H1 (cell line): ENCODE data around the gene MYDGF. TPM values are rescaled to one million over a fixed set of nuclear protein-coding genes. Genes with fewer than 3 reads are reported as not detected.

Source experiments
- CTCF ChIA-PET: fragments of 300-600 bp; sonication (Branson Sonifier 250); formaldehyde crosslinking; loops from one replicate; lab custom pipeline; 2021; ENCODE audit not compliant: partially characterized antibody; lab: Charles Lee
- POLR2A ChIA-PET: fragments of 300-600 bp; sonication (Branson Sonifier 250); formaldehyde crosslinking; loops from one replicate; lab custom pipeline; 2021; ENCODE audit warnings: inconsistent platforms; ENCODE audit not compliant: partially characterized antibody; lab: Charles Lee
- DNase-seq, 2 experiments: peaks; one replicate each; pipeline versions ENCODE4 v3.0.0 to v3.0.0-alpha.2; 2010 to 2022; ENCODE audit warnings: low spot score in 2 of 2, low read depth in 1 of 2, mixed read lengths in 1 of 2
- FAIRE-seq: peaks from 2 replicates; lab custom pipeline; 2011; peaks lifted over from hg19 to GRCh38; lab: Jason Lieb, UNC
- H2AFZ ChIP-seq: 2 replicates; pipeline ENCODE4 v1.8.1; 2012; ENCODE audit warnings: low read length, inconsistent platforms
- H2AK5ac ChIP-seq: 2 replicates; pipeline ENCODE4 v1.6.1; 2013; ENCODE audit warnings: low read depth, low read length
- H2BK120ac ChIP-seq: replicated peaks from 2 replicates; pipeline ENCODE3; 2013; ENCODE audit warnings: low read depth, low read length, inconsistent platforms
- H2BK12ac ChIP-seq: 2 replicates; pipeline ENCODE4 v1.6.1; 2013; ENCODE audit warnings: low read depth, low read length
- H2BK15ac ChIP-seq: 2 replicates; pipeline ENCODE4 v1.6.1; 2013; ENCODE audit warnings: low read length
- H2BK20ac ChIP-seq: 2 replicates; pipeline ENCODE4 v1.6.1; 2013; ENCODE audit warnings: low read length
- H2BK5ac ChIP-seq: 2 replicates; pipeline ENCODE4 v1.6.1; 2013; ENCODE audit warnings: low read depth, low read length
- H3K14ac ChIP-seq: 2 replicates; pipeline ENCODE4 v1.6.1; 2013; ENCODE audit warnings: inconsistent platforms; ENCODE audit not compliant: insufficient read length
- H3K18ac ChIP-seq: 2 replicates; pipeline ENCODE4 v1.6.1; 2013; ENCODE audit warnings: low read length; ENCODE audit errors: extremely low read depth
- H3K23ac ChIP-seq: 2 replicates; pipeline ENCODE4 v1.6.1; 2013; ENCODE audit warnings: inconsistent platforms; ENCODE audit not compliant: insufficient read length
- H3K23me2 ChIP-seq: 2 replicates; pipeline ENCODE4 v1.6.1; 2013; ENCODE audit warnings: low read depth, low read length
- H3K27ac ChIP-seq: 2 replicates; pipeline ENCODE4 v1.6.1; 2011; ENCODE audit warnings: low read depth, low read length, inconsistent platforms
- H3K27me3 ChIP-seq, 4 experiments: replicated peaks in 1 of 4; 1 replicate in 1 of 4; 2 replicates in 3 of 4; pipeline versions ENCODE4 v1.6.1 to v1.8.1; 2011 to 2013; ENCODE audit warnings: low read length in 3 of 4, mild to moderate bottlenecking in 3 of 4, inconsistent platforms in 2 of 4, mixed read lengths in 2 of 4, moderate library complexity in 1 of 4; ENCODE audit not compliant: control insufficient read depth in 3 of 4, insufficient read depth in 3 of 4; ENCODE audit errors: extremely low read depth in 1 of 4
- H3K36me3 ChIP-seq, 4 experiments: 2 replicates each; pipeline versions ENCODE4 v1.6.1 to v1.8.1; 2011 to 2013; ENCODE audit warnings: mild to moderate bottlenecking in 4 of 4, low read length in 3 of 4, moderate library complexity in 2 of 4, control low read depth in 1 of 4, inconsistent platforms in 1 of 4; ENCODE audit not compliant: insufficient read depth in 4 of 4, control insufficient read depth in 2 of 4
- H3K4ac ChIP-seq: replicated peaks from 2 replicates; pipeline ENCODE3; 2013; ENCODE audit warnings: low read length, low read depth, mixed read lengths, inconsistent platforms; ENCODE audit not compliant: insufficient read length
- H3K4me1 ChIP-seq, 4 experiments: replicated peaks in 1 of 4; 1 replicate in 1 of 4; 2 replicates in 3 of 4; pipeline versions ENCODE4 v1.6.1 to v1.8.1; 2011 to 2013; ENCODE audit warnings: low read length in 3 of 4, inconsistent platforms in 2 of 4, mixed read lengths in 1 of 4; ENCODE audit not compliant: insufficient read depth in 4 of 4, control insufficient read depth in 3 of 4
- H3K4me2 ChIP-seq, 2 experiments: 2 replicates each; pipeline versions ENCODE4 v1.6.1 to v1.8.1; 2011 to 2013; ENCODE audit warnings: low read depth in 2 of 2, low read length in 2 of 2, control low read depth in 1 of 2, inconsistent platforms in 1 of 2, mild to moderate bottlenecking in 1 of 2; ENCODE audit not compliant: insufficient read depth in 1 of 2
- H3K4me3 ChIP-seq, 4 experiments: fragments of 200-600, 300-600 bp in 1 of 4; sonication (generic), shearing (Covaris generic), sonication (Bioruptor Twin) in 1 of 4; 2 replicates each; pipeline versions ENCODE4 v1.5.1 to v1.8.1; 2011 to 2016; ENCODE audit warnings: low read length in 4 of 4, low read depth in 3 of 4, control low read depth in 2 of 4, inconsistent platforms in 2 of 4, mild to moderate bottlenecking in 2 of 4, mixed read lengths in 1 of 4, moderate library complexity in 1 of 4; ENCODE audit not compliant: insufficient read depth in 2 of 4; ENCODE audit errors: extremely low read depth in 1 of 4
- H3K56ac ChIP-seq: replicated peaks from 2 replicates; pipeline ENCODE3; 2013; ENCODE audit warnings: low read depth, mild to moderate bottlenecking, mixed read lengths, low read length, inconsistent platforms; ENCODE audit not compliant: insufficient read length
- H3K79me1 ChIP-seq: 2 replicates; pipeline ENCODE4 v1.6.1; 2013; ENCODE audit warnings: low read depth, low read length, control low read depth
- H3K79me2 ChIP-seq, 2 experiments: 2 replicates each; pipeline versions ENCODE4 v1.6.1 to v1.8.1; 2012 to 2013; ENCODE audit warnings: low read length in 2 of 2, mild to moderate bottlenecking in 2 of 2, inconsistent platforms in 1 of 2; ENCODE audit not compliant: insufficient read depth in 2 of 2, control insufficient read depth in 1 of 2
- H3K9ac ChIP-seq, 4 experiments: replicated peaks in 1 of 4; 1 replicate in 1 of 4; 2 replicates in 3 of 4; pipeline versions ENCODE4 v1.6.1 to v1.8.1; 2011 to 2013; ENCODE audit warnings: low read depth in 3 of 4, low read length in 3 of 4, control low read depth in 2 of 4, mild to moderate bottlenecking in 2 of 4, moderate library complexity in 2 of 4, inconsistent platforms in 1 of 4; ENCODE audit errors: extremely low read depth in 1 of 4
- H3K9me3 ChIP-seq, 2 experiments: 2 replicates each; pipeline versions ENCODE4 v1.6.1 to v1.8.1; 2012 to 2013; ENCODE audit warnings: mild to moderate bottlenecking in 2 of 2, moderate library complexity in 2 of 2, control low read depth in 1 of 2, inconsistent platforms in 1 of 2, low read depth in 1 of 2, low read length in 1 of 2, mixed read lengths in 1 of 2; ENCODE audit not compliant: insufficient read depth in 2 of 2
- H4K20me1 ChIP-seq, 2 experiments: replicated peaks in 1 of 2; 2 replicates each; pipeline versions ENCODE3 to v1.8.1; 2011 to 2013; ENCODE audit warnings: inconsistent platforms in 2 of 2, low read length in 2 of 2, mild to moderate bottlenecking in 1 of 2; ENCODE audit not compliant: insufficient read depth in 2 of 2, control insufficient read depth in 1 of 2
- H4K5ac ChIP-seq: 2 replicates; pipeline ENCODE4 v1.6.1; 2013; ENCODE audit warnings: low read length, low read depth, mixed read lengths, inconsistent platforms; ENCODE audit not compliant: insufficient read length
- H4K8ac ChIP-seq: 2 replicates; pipeline ENCODE4 v1.8.0; 2013; ENCODE audit warnings: mild to moderate bottlenecking, moderate library complexity, low read length, inconsistent platforms; ENCODE audit not compliant: insufficient read depth; ENCODE audit errors: extremely low read depth
- H4K91ac ChIP-seq: replicated peaks from 2 replicates; pipeline ENCODE3; 2013; ENCODE audit warnings: low read length, mixed read lengths, inconsistent platforms; ENCODE audit not compliant: insufficient read length
- EP300 ChIP-seq, 2 experiments: IDR thresholded peaks; 1 replicate in 1 of 2; 2 replicates in 1 of 2; pipeline ENCODE4 v1.6.1; 2011 to 2012; ENCODE audit warnings: low read depth in 2 of 2, low read length in 2 of 2, mild to moderate bottlenecking in 2 of 2, borderline replicate concordance in 1 of 2, inconsistent platforms in 1 of 2, moderate library complexity in 1 of 2
- SIX5 ChIP-seq: IDR thresholded peaks from 2 replicates; pipeline ENCODE4 v1.6.1; 2011; ENCODE audit warnings: mild to moderate bottlenecking, low read depth, low read length
- WGBS, 2 experiments: shearing (Covaris generic) in 1 of 2; methylation state at CpG; one replicate each; pipeline versions ENCODE4 v1.1.6 to v1.1.7; 2013 to 2015; ENCODE audit warnings: low lambda C conversion rate in 2 of 2, mixed read lengths in 2 of 2, inconsistent platforms in 1 of 2, low coverage in 1 of 2, missing lambda C conversion rate in 1 of 2; ENCODE audit not compliant: insufficient replicate concordance in 2 of 2, insufficient coverage in 1 of 2, insufficient read length in 1 of 2; ENCODE audit errors: extremely low coverage in 1 of 2, missing lambda C conversion rate in 1 of 2; 5-methylcytosine and 5-hydroxymethylcytosine counted together
- polyA plus RNA-seq, 7 experiments: library from polyadenylated mRNA; depleted of rRNA in 3 of 7; stranded (reverse) in 5 of 7; unstranded in 2 of 7; fragments of >200 nt in 5 of 7; fragments of 200-250 nt in 2 of 7; gene quantifications; 1 replicate in 5 of 7; 2 replicates in 1 of 7; 4 replicates in 1 of 7; pipeline versions ENCODE4 v1.2.1 to v1.2.3, GENCODE V29; 2011 to 2013; ENCODE audit warnings: missing spikeins in 2 of 7, mixed read lengths in 2 of 7
- total RNA-seq: library from RNA; stranded (reverse); fragmentation: NEBNext Ultra II Directional; extraction: Animal tissue kit (Norgen Biotek cat#: 25700); gene quantifications from 2 replicates; pipeline ENCODE4 v1.2.1, GENCODE V29; 2021

MYDGF gene
- total and polyA plus RNA-seq, 2 of the 8 experiments (the other 6 are each of a cell fraction or from before 2014, with no cell fraction given), result 40.6 to 51.1 TPM

- no peak overlapping the region for H4K8ac ChIP-seq
- H2BK20ac ChIP-seq, result no peak overlapping the region
- DNase-seq (no peak), FAIRE-seq (no peak)
- no peaks in the 10 kb centered on the region for H3K9me3 ChIP-seq
- CTCF ChIA-PET, result no interaction called here
- H3K27ac ChIP-seq, result no peak overlapping the region
- H3K79me2 ChIP-seq, result no peaks in the 10 kb centered on the region
- H3K4ac ChIP-seq, result no peak overlapping the region
- no peaks in the 10 kb centered on the region for H3K79me1 ChIP-seq
- H2BK5ac ChIP-seq, result no peak overlapping the region
- H3K23ac ChIP-seq, result no peak overlapping the region
- H3K9ac ChIP-seq, result no peak overlapping the region
- no peak overlapping the region for H3K4me2 ChIP-seq
- no peak overlapping the region for H4K91ac ChIP-seq
- no peak overlapping the region for H2BK120ac ChIP-seq
- H2BK12ac ChIP-seq, result no peak overlapping the region
- 89% methylated on average over 11 of the region's 12 CpGs; no CpG with 5 or more reads in 1 of the 2 experiments for WGBS, 2 experiments
- H3K56ac ChIP-seq, result no peak overlapping the region
- H3K4me1 ChIP-seq, result no peaks in the 10 kb centered on the region
- TF ChIP-seq EP300 (IDR thresholded peaks at IDR 0.05; ENCODE audit: borderline replicate concordance in 1 of 2, low read depth in 2 of 2, low read length in 2 of 2) (no peak), SIX5 (no peak)
- H2AK5ac ChIP-seq, result no peak overlapping the region
- no peak overlapping the region for H2BK15ac ChIP-seq
- peaks cover 5 to 23% (median 22%) of the 10 kb centered on the region in 4 experiments; a peak in 7 of 8 replicates for H3K36me3 ChIP-seq
- H3K18ac ChIP-seq, result no peak overlapping the region
- H2AFZ ChIP-seq, result no peak overlapping the region
- H3K4me3 ChIP-seq, result no peak overlapping the region
- no peaks in the 10 kb centered on the region for H3K23me2 ChIP-seq
- no peaks in the 10 kb centered on the region for H3K27me3 ChIP-seq
- no peak overlapping the region for H3K14ac ChIP-seq
- H4K5ac ChIP-seq, result no peak overlapping the region
- POLR2A ChIA-PET, result interaction anchor here (0.6 to 1.7 kb wide), 2 partner anchors 15 to 46 kb away, joined by 3 to 4 read pairs; no protein-coding TSS in a partner anchor
- peaks cover 1 to 3% of the 10 kb centered on the region in 2 experiments for H4K20me1 ChIP-seq
Measured at GRCh38 chr19:4707322-4707721, 37.2 kb upstream of the MYDGF start.
